SH-SY5Y (cell line): ENCODE data around the gene POLR1B.

Source experiments
- GATA2 ChIP-seq: IDR thresholded peaks from 2 replicates; pipeline ENCODE4 v1.6.1; 2011; ENCODE audit warnings: mild to moderate bottlenecking, low read depth, low read length
- GATA3 ChIP-seq: IDR thresholded peaks from 2 replicates; pipeline ENCODE4 v1.6.1; 2011; ENCODE audit warnings: low read depth, mild to moderate bottlenecking, low read length, moderate library complexity

DNA sequence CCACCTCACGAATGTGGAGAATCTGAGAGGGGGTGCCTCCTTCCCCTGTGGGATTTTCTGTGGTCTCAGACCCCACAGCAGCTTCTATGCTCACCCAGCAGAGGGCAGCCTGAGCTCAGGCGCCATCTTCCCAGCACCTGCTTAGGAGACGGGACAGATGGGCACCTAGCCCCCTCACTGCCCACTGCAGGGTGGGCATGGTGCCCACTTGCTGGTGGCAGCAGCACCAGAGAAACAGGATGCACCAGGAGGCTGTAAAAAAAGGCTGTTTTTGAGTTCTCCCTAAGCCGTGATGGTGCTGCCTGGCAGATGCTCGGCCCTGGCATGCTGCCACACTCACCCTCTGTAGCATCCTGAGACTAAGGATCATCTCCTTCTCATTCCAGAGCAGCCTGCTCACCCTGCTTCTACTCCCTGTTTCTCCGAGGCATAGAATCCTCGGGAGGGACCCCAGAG is 84.4 kb downstream of the POLR1B start:
- TF ChIP-seq GATA2 (no peak), GATA3 (no peak)
